HL-60 (cell line): Measurements from ENCODE around the gene JAK1.
A peak's percentile ranks its signal among the peaks of the same experiment; 100 is the strongest.

ENCODE experiments used
- DNase-seq, 2 experiments: peaks; one replicate each; pipeline ENCODE4 v3.0.0-alpha.2; 2010 to 2020; ENCODE audit warnings: low read depth in 1 of 2, low spot score in 1 of 2
- H3K27ac ChIP-seq: fragments of 250-450 bp; sonication (Bioruptor Pico); replicated peaks from 2 replicates; pipeline ENCODE4 v1.5.1; 2020; ENCODE audit warnings: mild to moderate bottlenecking, moderate library complexity
- H3K27me3 ChIP-seq: fragments of 250-450 bp; sonication (Bioruptor Pico); 2 replicates; pipeline ENCODE4 v1.5.1; 2021; ENCODE audit warnings: mild to moderate bottlenecking, moderate library complexity; ENCODE audit not compliant: insufficient read depth, poor library complexity, severe bottlenecking
- H3K4me3 ChIP-seq: replicated peaks from 2 replicates; pipeline ENCODE4 v1.5.1; 2011; ENCODE audit warnings: mild to moderate bottlenecking, control low read depth, low read length; ENCODE audit not compliant: insufficient read depth
- GABPA ChIP-seq: IDR thresholded peaks from 2 replicates; pipeline ENCODE4 v1.6.1; 2012; ENCODE audit warnings: low read depth
- POLR2AphosphoS5 ChIP-seq: IDR thresholded peaks from 2 replicates; pipeline ENCODE4 v1.6.1; 2012; ENCODE audit warnings: low read depth
- SPI1 ChIP-seq: IDR thresholded peaks from 2 replicates; pipeline ENCODE4 v1.6.1; 2012; ENCODE audit warnings: low read depth, mild to moderate bottlenecking, borderline replicate concordance
- TF ChIP-seq, protein P1 (sequence below): IDR thresholded peaks from 2 replicates; pipeline ENCODE4 v1.6.1; 2012; ENCODE audit warnings: low read depth; ENCODE audit not compliant: insufficient replicate concordance
- TF ChIP-seq, protein P2 (sequence below): IDR thresholded peaks from one replicate; pipeline ENCODE4 v1.5.1; 2011; ENCODE audit warnings: low read length, control low read depth, inconsistent platforms; ENCODE audit not compliant: insufficient read depth

JAK1 gene

DNA sequence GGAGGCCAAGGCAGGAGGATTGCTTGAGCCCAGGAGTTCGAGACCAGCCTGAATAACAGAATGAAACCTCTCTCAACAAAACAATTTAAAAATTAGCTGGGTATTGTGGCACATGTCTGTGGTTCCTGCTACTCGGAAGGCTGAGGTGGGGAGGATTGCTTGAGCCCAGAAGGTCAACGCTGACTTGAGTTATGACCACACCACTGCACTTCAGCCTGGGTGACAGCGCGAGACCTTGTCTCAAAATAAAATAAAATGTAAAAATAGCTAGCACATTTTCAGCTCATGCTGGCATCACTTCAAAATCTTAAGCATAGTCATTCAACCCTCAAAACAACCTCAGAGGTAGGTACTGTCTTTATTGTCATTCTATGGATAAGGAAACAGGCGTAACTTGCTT lies 6.4 kb downstream of the JAK1 start:
- Histone ChIP-seq H3K4me3 (no peak overlapping the region), H3K27me3 (no peaks in the 10 kb centered on the region), H3K27ac (no peak overlapping the region)
- TF ChIP-seq, protein P1, sequence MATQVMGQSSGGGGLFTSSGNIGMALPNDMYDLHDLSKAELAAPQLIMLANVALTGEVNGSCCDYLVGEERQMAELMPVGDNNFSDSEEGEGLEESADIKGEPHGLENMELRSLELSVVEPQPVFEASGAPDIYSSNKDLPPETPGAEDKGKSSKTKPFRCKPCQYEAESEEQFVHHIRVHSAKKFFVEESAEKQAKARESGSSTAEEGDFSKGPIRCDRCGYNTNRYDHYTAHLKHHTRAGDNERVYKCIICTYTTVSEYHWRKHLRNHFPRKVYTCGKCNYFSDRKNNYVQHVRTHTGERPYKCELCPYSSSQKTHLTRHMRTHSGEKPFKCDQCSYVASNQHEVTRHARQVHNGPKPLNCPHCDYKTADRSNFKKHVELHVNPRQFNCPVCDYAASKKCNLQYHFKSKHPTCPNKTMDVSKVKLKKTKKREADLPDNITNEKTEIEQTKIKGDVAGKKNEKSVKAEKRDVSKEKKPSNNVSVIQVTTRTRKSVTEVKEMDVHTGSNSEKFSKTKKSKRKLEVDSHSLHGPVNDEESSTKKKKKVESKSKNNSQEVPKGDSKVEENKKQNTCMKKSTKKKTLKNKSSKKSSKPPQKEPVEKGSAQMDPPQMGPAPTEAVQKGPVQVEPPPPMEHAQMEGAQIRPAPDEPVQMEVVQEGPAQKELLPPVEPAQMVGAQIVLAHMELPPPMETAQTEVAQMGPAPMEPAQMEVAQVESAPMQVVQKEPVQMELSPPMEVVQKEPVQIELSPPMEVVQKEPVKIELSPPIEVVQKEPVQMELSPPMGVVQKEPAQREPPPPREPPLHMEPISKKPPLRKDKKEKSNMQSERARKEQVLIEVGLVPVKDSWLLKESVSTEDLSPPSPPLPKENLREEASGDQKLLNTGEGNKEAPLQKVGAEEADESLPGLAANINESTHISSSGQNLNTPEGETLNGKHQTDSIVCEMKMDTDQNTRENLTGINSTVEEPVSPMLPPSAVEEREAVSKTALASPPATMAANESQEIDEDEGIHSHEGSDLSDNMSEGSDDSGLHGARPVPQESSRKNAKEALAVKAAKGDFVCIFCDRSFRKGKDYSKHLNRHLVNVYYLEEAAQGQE = no peak
- TF ChIP-seq GABPA (no peak), POLR2AphosphoS5 (no peak), SPI1 (no peak)
- TF ChIP-seq, protein P2, sequence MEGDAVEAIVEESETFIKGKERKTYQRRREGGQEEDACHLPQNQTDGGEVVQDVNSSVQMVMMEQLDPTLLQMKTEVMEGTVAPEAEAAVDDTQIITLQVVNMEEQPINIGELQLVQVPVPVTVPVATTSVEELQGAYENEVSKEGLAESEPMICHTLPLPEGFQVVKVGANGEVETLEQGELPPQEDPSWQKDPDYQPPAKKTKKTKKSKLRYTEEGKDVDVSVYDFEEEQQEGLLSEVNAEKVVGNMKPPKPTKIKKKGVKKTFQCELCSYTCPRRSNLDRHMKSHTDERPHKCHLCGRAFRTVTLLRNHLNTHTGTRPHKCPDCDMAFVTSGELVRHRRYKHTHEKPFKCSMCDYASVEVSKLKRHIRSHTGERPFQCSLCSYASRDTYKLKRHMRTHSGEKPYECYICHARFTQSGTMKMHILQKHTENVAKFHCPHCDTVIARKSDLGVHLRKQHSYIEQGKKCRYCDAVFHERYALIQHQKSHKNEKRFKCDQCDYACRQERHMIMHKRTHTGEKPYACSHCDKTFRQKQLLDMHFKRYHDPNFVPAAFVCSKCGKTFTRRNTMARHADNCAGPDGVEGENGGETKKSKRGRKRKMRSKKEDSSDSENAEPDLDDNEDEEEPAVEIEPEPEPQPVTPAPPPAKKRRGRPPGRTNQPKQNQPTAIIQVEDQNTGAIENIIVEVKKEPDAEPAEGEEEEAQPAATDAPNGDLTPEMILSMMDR = no peak
- no peak for DNase-seq

DNA sequence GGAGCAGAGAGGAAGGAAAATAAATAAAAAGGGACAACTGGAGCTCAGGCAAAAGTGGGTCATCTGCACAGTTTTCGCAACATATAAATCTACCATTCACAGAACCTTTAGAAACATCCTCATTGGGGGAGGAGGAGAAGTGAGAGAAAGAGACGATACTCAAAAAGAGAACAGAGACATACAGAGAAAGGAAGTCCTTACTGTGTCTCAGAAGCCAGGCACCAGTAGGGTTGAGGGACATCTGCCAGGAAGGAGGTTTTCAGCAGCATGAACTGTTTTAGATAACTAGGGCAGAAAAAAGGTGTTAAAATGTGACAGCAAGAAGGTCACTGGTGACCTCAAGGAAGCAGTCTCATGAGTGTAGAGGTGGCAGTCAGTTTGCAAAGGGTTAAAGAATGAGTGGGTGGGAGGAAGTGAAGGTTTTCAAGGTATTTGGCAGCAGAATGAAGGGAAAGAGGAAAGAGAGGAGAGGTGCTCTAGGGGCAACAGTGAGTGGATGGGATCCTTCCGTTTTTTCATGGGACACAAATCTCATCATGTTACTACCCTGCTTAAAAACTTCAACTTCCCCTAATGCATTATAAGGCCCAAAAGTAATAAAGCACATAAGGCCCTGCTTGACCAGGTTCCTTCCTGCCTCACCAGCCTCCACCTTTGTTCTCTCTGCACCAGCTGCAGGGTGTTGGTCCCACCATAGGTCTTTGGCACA lies 9.5 kb downstream of the JAK1 start:
- Histone ChIP-seq H3K27me3 (no peaks in the 10 kb centered on the region), H3K27ac (no peak overlapping the region), H3K4me3 (no peak overlapping the region)
- DNase-seq = peak; percentile 22 to 23
- peak; percentile 36; the same call in 1 of the 2 replicates for TF ChIP-seq SPI1
- no peak for TF ChIP-seq POLR2AphosphoS5
- TF ChIP-seq, protein P2 = no peak

DNA sequence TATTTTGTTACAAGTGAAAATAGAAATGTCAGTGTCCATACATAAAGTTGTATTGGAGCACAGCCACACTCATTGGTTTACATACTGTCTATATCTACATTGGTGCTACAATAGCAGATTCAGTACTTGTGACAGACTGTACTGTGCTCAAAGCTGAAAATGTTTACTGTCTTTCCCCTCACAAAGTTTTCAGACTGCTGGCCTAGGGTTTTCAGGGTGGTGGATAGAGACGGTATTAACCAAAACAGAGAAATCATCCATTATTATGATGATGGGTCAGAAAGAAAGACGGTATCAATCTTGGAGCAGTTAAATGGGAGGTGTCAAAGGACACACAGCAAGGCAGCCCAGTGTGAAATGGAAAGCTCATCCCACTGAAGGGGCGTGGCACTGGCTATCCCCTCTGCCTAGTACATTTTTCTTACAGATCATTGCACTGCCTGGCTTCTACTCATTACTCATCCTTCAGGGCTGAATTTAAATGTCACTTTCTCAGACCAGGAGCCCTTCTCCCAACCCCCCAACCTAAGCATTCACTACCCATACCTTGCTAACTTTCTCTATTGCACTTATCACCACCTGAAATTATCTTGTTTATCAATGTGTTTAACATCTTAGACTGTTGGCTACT lies 10.2 kb downstream of the JAK1 start:
- TF ChIP-seq, protein P2 = no peak
- TF ChIP-seq, protein P1 = no peak
- no peak for TF ChIP-seq GABPA
- no peak for TF ChIP-seq SPI1
- TF ChIP-seq POLR2AphosphoS5 = no peak
- Histone ChIP-seq H3K27me3 (no peaks in the 10 kb centered on the region), H3K4me3 (no peak overlapping the region), H3K27ac (no peak overlapping the region)
- DNase-seq = no peak
